HuH-7 (cell line): ENCODE data around the gene PIK3R1.

Source experiments
- DNase-seq: peaks from one replicate; pipeline ENCODE4 v3.0.0; 2011; ENCODE audit warnings: low spot score

PIK3R1 gene

GRCh38 chr5:68331192-68332079 is 115.9 kb downstream of the PIK3R1 start:
- DNase-seq, result no peak

- no peak for DNase-seq
Measured at GRCh38 chr5:68332080-68332451, 116.5 kb downstream of the PIK3R1 start.

DNA sequence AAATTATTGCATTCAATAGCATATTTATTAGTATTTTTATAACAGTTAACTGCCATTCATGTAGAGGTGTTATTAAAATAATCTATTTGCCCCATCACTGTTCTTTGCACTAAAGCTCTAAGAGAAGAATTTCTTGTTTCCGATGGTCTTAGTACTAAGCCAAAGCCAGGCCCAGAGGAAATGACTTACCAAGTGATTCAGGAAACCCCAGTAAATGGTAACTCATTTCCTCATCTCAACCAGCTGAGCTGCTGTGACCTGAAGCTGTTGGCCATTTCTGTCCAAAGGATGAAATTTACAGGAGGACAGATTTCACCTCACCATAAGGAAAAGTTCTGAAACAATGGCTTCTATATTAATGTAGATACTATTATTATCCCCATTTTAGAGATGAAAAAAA is 117.0 kb downstream of the PIK3R1 start:
- DNase-seq, result no peak

DNA sequence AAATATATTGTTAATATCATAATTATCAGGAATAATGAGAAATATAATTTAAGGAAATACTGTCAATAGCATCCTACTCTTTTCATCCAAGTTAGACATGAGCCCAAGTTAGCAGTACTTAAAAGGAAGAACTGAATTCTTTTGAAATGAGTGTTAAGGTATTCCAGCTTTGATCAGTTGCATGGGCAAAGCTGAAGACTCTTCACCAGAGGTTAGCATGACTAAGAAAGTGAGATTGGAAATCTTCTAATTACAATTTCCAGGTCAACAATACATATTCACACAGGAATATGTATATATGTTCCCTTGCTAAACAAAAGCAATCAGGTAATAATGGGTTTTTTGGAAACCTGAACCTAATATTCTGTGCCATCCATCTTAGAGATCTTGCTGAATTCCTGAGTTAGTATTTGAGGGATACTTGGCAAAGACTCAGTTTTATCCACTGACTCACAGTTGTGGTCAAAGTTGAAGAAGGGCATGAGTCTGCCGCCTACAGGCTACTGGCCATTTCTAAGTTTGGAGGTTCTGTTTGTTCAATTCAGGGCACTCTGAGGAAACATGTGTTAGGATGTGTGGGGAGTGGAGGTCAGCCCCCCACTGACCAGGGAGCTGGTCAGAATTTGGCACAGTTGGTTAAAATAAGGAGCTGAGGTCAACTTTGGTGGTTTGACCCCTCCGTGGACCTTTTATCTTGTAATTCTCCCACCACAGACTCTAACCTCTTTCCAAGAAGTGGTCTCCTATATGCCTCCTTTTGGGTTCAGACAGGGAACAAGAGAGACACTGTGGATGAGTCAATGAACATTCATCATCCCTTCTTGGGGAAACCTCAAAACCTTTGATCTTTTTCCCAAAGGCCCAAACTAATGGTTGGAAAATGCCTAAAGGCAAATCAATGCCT is 118.3 kb downstream of the PIK3R1 start:
- no peak for DNase-seq

- DNase-seq, result no peak
Measured at GRCh38 chr5:68334553-68334886, 119.0 kb downstream of the PIK3R1 start.

GRCh38 chr5:68335075-68335474 is 119.5 kb downstream of the PIK3R1 start:
- no peak for DNase-seq

DNA sequence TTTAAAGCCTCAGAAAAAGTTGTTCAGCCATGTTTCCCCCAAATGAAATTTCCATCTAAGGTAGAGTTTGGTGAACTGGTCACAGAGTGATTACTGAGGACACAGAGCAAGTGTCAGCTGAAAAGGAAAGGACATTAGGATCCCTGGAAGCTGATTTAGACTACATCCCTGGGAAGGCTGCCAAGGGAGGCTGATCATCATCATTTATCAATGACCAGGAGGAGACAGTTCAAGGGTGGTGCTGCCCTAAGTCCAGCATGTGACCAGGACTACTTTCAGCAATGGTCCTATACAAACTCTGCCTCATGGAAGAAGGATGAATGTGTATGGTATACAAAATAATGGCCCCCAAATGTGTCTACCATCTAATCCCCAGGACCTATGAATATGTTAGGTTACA is 120.6 kb downstream of the PIK3R1 start:
- no peak for DNase-seq

GRCh38 chr5:68337235-68337634 is 121.7 kb downstream of the PIK3R1 start:
- DNase-seq, result no peak

GRCh38 chr5:68339921-68340321 is 124.4 kb downstream of the PIK3R1 start:
- no peak for DNase-seq

DNA sequence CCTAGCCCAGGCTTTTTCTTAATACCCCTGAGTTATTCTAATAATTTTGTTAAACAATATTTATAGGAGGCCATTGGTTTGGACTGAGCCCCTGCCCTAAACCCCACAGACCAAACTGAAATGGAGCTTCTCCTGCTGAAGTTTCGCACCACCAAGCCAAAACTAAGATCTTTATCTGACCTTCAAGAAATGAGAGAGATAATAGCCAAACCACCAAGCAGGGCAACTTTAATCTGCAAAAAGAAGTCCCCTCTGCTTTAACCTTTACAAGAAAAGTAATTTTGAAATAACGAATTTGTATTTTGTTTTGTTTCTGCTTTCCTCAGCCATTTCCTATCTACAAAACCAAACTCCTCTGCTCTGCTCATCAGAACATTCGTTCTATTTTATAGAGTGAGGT is 125.5 kb downstream of the PIK3R1 start:
- no peak for DNase-seq

- no peak for DNase-seq
Measured at GRCh38 chr5:68342693-68343092, 127.1 kb downstream of the PIK3R1 start.

- no peak for DNase-seq
Measured at GRCh38 chr5:68343421-68343826, 127.9 kb downstream of the PIK3R1 start.

GRCh38 chr5:68344447-68345111 is 129.0 kb downstream of the PIK3R1 start:
- no peak for DNase-seq

GRCh38 chr5:68345171-68345570 is 129.6 kb downstream of the PIK3R1 start:
- no peak for DNase-seq

GRCh38 chr5:68345582-68345981 is 130.0 kb downstream of the PIK3R1 start:
- DNase-seq, result no peak

DNA sequence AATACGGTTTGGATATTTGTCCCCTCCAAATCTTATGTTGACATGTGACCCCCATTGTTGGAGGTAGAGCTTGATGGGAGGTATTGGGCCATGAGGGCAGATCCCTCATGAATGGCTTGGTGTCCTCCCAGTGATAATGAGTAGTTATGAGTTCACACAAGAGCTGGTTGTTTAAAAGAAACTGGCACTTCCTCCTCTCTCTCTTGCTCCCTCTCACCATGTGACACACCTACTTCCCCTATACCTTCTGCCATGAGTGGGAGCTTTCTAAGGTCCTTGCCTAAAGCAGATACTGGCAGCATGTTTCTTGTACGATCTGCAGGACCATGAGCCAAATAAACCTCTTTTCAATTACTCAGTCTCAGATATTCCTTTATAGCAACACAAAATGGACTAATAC is 132.0 kb downstream of the PIK3R1 start:
- DNase-seq, result no peak

DNA sequence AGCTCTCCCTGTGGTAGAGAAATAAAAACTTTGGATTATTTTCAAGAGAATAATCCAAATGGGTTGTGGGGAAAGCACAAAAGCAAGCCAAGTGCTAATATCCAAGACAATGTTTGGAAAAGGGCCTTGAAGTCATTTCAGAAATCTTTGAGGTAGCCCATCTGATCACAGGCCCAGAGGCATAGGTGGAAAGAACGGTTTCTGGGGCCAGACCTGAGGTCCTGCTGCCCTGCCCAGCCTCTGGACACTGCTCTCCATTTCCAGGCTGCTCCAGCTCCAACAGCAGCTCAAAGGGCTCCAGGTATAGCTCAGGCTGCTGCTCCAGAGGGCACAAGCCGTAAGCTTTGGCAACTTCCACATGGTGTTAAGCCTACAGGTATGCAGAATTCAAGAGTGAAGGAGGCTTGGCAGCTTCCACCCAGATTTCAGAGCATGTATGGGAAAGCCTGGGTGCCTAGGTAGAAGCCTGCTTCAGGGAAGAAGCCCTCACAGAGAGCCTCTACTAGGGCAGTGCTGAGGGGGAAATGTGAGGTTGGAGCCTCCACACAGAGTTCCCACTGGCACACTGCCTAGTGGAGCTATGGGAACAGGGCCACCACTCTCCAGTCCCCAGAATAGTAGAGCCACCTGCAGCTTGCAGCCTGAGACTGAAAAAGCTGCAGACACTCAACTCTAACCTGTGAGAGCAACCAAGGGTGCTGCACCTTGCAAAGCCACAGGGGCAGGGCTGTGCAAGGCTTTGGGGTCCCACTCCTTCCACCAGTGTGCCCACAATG is 133.1 kb downstream of the PIK3R1 start:
- DNase-seq, result no peak

- DNase-seq, result no peak
Measured at GRCh38 chr5:68350176-68350575, 134.6 kb downstream of the PIK3R1 start.
